Neural progenitor cell (in vitro differentiated cells): ENCODE results near the gene TAB2.

Experiments
- EZH2 ChIP-seq: fragments of 200-600 bp; sonication (generic); IDR thresholded peaks from 2 replicates; pipeline ENCODE4 v1.6.1; 2017; ENCODE audit warnings: antibody characterized with exemption, mild to moderate bottlenecking, moderate library complexity
- TF ChIP-seq, protein P1 (sequence below): fragments of 200-600 bp; sonication (generic); IDR thresholded peaks from 2 replicates; pipeline ENCODE4 v1.5.1; 2017; ENCODE audit warnings: antibody characterized with exemption, mild to moderate bottlenecking

GRCh38 chr6:149268146-149268545 lies 49.4 kb upstream of the TAB2 start:
- TF ChIP-seq, protein P1, sequence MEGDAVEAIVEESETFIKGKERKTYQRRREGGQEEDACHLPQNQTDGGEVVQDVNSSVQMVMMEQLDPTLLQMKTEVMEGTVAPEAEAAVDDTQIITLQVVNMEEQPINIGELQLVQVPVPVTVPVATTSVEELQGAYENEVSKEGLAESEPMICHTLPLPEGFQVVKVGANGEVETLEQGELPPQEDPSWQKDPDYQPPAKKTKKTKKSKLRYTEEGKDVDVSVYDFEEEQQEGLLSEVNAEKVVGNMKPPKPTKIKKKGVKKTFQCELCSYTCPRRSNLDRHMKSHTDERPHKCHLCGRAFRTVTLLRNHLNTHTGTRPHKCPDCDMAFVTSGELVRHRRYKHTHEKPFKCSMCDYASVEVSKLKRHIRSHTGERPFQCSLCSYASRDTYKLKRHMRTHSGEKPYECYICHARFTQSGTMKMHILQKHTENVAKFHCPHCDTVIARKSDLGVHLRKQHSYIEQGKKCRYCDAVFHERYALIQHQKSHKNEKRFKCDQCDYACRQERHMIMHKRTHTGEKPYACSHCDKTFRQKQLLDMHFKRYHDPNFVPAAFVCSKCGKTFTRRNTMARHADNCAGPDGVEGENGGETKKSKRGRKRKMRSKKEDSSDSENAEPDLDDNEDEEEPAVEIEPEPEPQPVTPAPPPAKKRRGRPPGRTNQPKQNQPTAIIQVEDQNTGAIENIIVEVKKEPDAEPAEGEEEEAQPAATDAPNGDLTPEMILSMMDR: no peak
- TF ChIP-seq EZH2: no peak
